C4-2B (cell line): ENCODE measurements around the gene PRKCQ.

Source experiments
- ZFX ChIP-seq: fragments of 450-650 bp; IDR thresholded peaks from 2 replicates; pipeline ENCODE4 v1.6.1; 2017
- TF ChIP-seq, protein P1 (sequence below): fragments of 450-650 bp; conservative IDR thresholded peaks from 2 replicates; pipeline ENCODE4 v1.5.1; 2017; ENCODE audit warnings: mild to moderate bottlenecking

GRCh38 chr10:6621536-6621935 is 41.5 kb upstream of the PRKCQ start:
- TF ChIP-seq, protein P1, sequence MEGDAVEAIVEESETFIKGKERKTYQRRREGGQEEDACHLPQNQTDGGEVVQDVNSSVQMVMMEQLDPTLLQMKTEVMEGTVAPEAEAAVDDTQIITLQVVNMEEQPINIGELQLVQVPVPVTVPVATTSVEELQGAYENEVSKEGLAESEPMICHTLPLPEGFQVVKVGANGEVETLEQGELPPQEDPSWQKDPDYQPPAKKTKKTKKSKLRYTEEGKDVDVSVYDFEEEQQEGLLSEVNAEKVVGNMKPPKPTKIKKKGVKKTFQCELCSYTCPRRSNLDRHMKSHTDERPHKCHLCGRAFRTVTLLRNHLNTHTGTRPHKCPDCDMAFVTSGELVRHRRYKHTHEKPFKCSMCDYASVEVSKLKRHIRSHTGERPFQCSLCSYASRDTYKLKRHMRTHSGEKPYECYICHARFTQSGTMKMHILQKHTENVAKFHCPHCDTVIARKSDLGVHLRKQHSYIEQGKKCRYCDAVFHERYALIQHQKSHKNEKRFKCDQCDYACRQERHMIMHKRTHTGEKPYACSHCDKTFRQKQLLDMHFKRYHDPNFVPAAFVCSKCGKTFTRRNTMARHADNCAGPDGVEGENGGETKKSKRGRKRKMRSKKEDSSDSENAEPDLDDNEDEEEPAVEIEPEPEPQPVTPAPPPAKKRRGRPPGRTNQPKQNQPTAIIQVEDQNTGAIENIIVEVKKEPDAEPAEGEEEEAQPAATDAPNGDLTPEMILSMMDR = no peak
- no peak for TF ChIP-seq ZFX
